ENCODE measurements around the gene RASL11A. TPM values are rescaled to one million over a fixed set of nuclear protein-coding genes. Genes with fewer than 3 reads are reported as not detected.

Gene RASL11A
- polyA plus RNA-seq, 3 donors: 1.0 to 6.8 (median 3.8) TPM

GRCh38 chr13:27266917-27267316 is 3.7 kb upstream of the RASL11A start:
- DNase-seq: peak; percentile 37 to 55 (median 42)
- peaks cover 0 to 3% (median 0%) of the 10 kb centered on the region in 7 donors for H3K9me3 Mint-ChIP-seq
- H4K20me1 ChIP-seq (ENCODE audit: insufficient read depth, low read length): no peaks in the 10 kb centered on the region
- peaks cover 14 to 22% (median 18%) of the 10 kb centered on the region in 3 donors for H3K27me3 Mint-ChIP-seq (ENCODE audit: low read depth in 3 of 3)
- peak overlapping the region in 1 of 3 experiments; percentile 15 for H3K4me3 ChIP-seq (replicated peaks in 1 of 3; ENCODE audit: low read depth in 2 of 3, low read length in 3 of 3)
- H3K4me2 ChIP-seq (replicated peaks; ENCODE audit: extremely low read depth, low read length, poor library complexity, severe bottlenecking): peak overlapping the region; percentile 35
- H2AFZ ChIP-seq (ENCODE audit: insufficient read depth, low read depth, low read length, poor library complexity, severe bottlenecking): no peak overlapping the region
- H3K27ac ChIP-seq (ENCODE audit: low read depth in 1 of 2, low read length in 2 of 2): peak overlapping the region; percentile 41 to 73
- WGBS (ENCODE audit: insufficient coverage): 40% methylated on average over 1 of the region's 2 CpGs
- no peak overlapping the region for H3K9ac ChIP-seq (ENCODE audit: insufficient read depth, low read length, poor library complexity, severe bottlenecking)
- H3K9me3 ChIP-seq (replicated peaks in 1 of 2; ENCODE audit: control insufficient read depth in 1 of 2, insufficient read depth in 1 of 2, low read length in 2 of 2): no peaks in the 10 kb centered on the region
- peaks cover 2 to 9% of the 10 kb centered on the region in 2 donors for H3K27me3 ChIP-seq (ENCODE audit: control insufficient read depth in 2 of 2, insufficient read depth in 2 of 2, low read length in 2 of 2)
- intact Hi-C loops (cut with micrococcal nuclease): no loop called here
- H3K36me3 ChIP-seq (replicated peaks in 1 of 2; ENCODE audit: control insufficient read depth in 1 of 2, insufficient read depth in 2 of 2, low read length in 2 of 2): no peaks in the 10 kb centered on the region
- H3K4me1 ChIP-seq (ENCODE audit: control insufficient read depth in 1 of 2, insufficient read depth in 2 of 2, low read length in 2 of 2): peaks cover 40 to 46% of the 10 kb centered on the region in 2 donors
- H3K4me3 Mint-ChIP-seq: peak overlapping the region in 1 of 2 donors; percentile 75
- peaks cover 9 to 18% of the 10 kb centered on the region in 2 donors for H3K36me3 Mint-ChIP-seq
- peak overlapping the region; percentile 86 to 95 (median 92) for H3K27ac Mint-ChIP-seq
- TF ChIP-seq, protein P1, sequence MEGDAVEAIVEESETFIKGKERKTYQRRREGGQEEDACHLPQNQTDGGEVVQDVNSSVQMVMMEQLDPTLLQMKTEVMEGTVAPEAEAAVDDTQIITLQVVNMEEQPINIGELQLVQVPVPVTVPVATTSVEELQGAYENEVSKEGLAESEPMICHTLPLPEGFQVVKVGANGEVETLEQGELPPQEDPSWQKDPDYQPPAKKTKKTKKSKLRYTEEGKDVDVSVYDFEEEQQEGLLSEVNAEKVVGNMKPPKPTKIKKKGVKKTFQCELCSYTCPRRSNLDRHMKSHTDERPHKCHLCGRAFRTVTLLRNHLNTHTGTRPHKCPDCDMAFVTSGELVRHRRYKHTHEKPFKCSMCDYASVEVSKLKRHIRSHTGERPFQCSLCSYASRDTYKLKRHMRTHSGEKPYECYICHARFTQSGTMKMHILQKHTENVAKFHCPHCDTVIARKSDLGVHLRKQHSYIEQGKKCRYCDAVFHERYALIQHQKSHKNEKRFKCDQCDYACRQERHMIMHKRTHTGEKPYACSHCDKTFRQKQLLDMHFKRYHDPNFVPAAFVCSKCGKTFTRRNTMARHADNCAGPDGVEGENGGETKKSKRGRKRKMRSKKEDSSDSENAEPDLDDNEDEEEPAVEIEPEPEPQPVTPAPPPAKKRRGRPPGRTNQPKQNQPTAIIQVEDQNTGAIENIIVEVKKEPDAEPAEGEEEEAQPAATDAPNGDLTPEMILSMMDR (IDR thresholded peaks at IDR 0.05): no peak
- H3K79me2 ChIP-seq (ENCODE audit: insufficient read depth, low read length): no peaks in the 10 kb centered on the region
- H3K4me1 Mint-ChIP-seq: peaks cover 51% of the 10 kb centered on the region

DNA sequence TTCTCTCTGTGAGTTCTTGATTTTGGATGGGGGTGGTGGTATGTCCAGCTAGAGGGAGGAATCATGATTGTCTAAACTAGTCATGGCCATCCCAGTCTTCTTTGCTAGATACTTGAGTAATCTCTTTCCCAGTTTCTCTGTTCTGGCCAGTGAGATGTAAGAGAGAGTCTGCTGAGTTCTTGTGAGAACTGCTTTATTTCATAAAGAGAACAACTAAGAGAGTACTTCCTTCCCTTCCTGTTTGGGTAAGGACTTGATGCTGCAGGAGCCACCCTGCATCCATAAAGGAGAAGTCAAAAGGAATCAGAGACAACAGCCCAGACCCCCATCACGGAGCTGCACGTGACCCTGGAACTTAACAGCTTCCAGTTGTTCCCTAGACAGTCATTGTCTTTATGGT is 3.0 kb upstream of the RASL11A start:
- Histone ChIP-seq H2AFZ (ENCODE audit: insufficient read depth, low read depth, low read length, poor library complexity, severe bottlenecking) (no peak overlapping the region), H3K4me2 (replicated peaks; ENCODE audit: extremely low read depth, low read length, poor library complexity, severe bottlenecking) (peak overlapping the region; percentile 35), H3K9me3 (replicated peaks in 1 of 2; ENCODE audit: control insufficient read depth in 1 of 2, insufficient read depth in 1 of 2, low read length in 2 of 2) (no peaks in the 10 kb centered on the region), H3K4me1 (ENCODE audit: control insufficient read depth in 1 of 2, insufficient read depth in 2 of 2, low read length in 2 of 2) (peaks cover 36 to 42% of the 10 kb centered on the region in 2 donors), H4K20me1 (ENCODE audit: insufficient read depth, low read length) (no peaks in the 10 kb centered on the region), H3K9ac (ENCODE audit: insufficient read depth, low read length, poor library complexity, severe bottlenecking) (no peak overlapping the region), H3K27ac (ENCODE audit: low read depth in 1 of 2, low read length in 2 of 2) (peak overlapping the region; percentile 26 to 73), H3K4me3 (replicated peaks in 1 of 3; ENCODE audit: low read depth in 2 of 3, low read length in 3 of 3) (peak overlapping the region in 1 of 3 experiments; percentile 15), H3K27me3 (ENCODE audit: control insufficient read depth in 2 of 2, insufficient read depth in 2 of 2, low read length in 2 of 2) (peaks cover 2 to 15% of the 10 kb centered on the region in 2 donors), H3K36me3 (replicated peaks in 1 of 2; ENCODE audit: control insufficient read depth in 1 of 2, insufficient read depth in 2 of 2, low read length in 2 of 2) (no peaks in the 10 kb centered on the region), H3K79me2 (ENCODE audit: insufficient read depth, low read length) (no peaks in the 10 kb centered on the region)
- 0% methylated on average over 2 of the region's 2 CpGs for WGBS (ENCODE audit: insufficient coverage)
- Mint-ChIP-seq H3K27me3 (ENCODE audit: low read depth in 3 of 3) (peaks cover 14 to 24% (median 23%) of the 10 kb centered on the region in 3 donors), H3K9me3 (peaks cover 0 to 3% (median 0%) of the 10 kb centered on the region in 7 donors), H3K4me1 (peaks cover 46% of the 10 kb centered on the region), H3K27ac (peak overlapping the region; percentile 86 to 95 (median 92)), H3K36me3 (peaks cover 7 to 13% of the 10 kb centered on the region in 2 donors), H3K4me3 (peak overlapping the region in 1 of 2 donors; percentile 75)
- DNase-seq: peak; percentile 18 to 41 (median 41)
- TF ChIP-seq, protein P1 (IDR thresholded peaks at IDR 0.05): no peak
- intact Hi-C loops (cut with micrococcal nuclease): no loop called here

Data from CD14-positive monocyte (primary cell).